ENCODE measurements around the gene TDRD5.

DNA sequence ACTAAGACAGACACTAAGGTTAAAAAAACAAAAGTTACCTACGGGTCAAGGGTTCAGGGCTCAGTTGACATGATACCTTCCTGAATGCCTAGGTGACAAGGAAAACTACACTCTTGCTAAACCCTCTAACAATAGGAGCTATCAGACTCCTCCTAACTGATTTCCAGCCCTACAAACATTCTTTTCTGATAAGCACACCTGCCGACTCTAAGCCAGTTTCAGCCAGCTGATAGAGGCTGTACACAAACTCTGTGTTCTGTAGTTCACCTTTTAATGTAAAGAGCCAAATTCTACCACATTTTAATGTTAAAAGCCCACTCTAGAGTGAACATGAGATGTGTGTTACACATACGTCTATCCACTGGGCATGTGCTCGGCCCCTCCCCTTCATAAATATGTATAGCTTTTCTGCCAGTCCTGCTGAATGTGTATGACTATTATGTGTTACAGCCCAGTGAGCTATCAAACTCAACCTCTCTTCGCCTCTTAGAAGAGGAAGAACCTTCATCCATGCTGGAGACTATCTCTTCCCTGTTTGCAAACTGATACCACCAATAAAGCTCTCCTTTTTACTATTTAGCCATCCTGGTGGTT lies 111.4 kb downstream of the TDRD5 start:
- no peak for TF ChIP-seq TOX (CRISPR knock-in tag; IDR thresholded peaks at IDR 0.05; ENCODE audit: borderline replicate concordance)
- TF ChIP-seq, protein P1, sequence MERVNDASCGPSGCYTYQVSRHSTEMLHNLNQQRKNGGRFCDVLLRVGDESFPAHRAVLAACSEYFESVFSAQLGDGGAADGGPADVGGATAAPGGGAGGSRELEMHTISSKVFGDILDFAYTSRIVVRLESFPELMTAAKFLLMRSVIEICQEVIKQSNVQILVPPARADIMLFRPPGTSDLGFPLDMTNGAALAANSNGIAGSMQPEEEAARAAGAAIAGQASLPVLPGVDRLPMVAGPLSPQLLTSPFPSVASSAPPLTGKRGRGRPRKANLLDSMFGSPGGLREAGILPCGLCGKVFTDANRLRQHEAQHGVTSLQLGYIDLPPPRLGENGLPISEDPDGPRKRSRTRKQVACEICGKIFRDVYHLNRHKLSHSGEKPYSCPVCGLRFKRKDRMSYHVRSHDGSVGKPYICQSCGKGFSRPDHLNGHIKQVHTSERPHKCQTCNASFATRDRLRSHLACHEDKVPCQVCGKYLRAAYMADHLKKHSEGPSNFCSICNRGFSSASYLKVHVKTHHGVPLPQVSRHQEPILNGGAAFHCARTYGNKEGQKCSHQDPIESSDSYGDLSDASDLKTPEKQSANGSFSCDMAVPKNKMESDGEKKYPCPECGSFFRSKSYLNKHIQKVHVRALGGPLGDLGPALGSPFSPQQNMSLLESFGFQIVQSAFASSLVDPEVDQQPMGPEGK (CRISPR knock-in tag; IDR thresholded peaks at IDR 0.05; ENCODE audit: borderline replicate concordance), result no peak
- TF ChIP-seq ARNTL (CRISPR knock-in tag; IDR thresholded peaks at IDR 0.05; ENCODE audit: borderline replicate concordance, low read depth), result no peak
- TF ChIP-seq, protein P2, sequence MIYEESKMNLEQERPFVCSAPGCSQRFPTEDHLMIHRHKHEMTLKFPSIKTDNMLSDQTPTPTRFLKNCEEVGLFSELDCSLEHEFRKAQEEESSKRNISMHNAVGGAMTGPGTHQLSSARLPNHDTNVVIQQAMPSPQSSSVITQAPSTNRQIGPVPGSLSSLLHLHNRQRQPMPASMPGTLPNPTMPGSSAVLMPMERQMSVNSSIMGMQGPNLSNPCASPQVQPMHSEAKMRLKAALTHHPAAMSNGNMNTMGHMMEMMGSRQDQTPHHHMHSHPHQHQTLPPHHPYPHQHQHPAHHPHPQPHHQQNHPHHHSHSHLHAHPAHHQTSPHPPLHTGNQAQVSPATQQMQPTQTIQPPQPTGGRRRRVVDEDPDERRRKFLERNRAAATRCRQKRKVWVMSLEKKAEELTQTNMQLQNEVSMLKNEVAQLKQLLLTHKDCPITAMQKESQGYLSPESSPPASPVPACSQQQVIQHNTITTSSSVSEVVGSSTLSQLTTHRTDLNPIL (CRISPR knock-in tag; IDR thresholded peaks at IDR 0.05; ENCODE audit: low read depth), result no peak
- TF ChIP-seq, protein P3, sequence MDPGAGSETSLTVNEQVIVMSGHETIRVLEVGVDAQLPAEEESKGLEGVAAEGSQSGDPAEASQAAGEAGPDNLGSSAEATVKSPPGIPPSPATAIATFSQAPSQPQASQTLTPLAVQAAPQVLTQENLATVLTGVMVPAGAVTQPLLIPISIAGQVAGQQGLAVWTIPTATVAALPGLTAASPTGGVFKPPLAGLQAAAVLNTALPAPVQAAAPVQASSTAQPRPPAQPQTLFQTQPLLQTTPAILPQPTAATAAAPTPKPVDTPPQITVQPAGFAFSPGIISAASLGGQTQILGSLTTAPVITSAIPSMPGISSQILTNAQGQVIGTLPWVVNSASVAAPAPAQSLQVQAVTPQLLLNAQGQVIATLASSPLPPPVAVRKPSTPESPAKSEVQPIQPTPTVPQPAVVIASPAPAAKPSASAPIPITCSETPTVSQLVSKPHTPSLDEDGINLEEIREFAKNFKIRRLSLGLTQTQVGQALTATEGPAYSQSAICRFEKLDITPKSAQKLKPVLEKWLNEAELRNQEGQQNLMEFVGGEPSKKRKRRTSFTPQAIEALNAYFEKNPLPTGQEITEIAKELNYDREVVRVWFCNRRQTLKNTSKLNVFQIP (CRISPR knock-in tag; IDR thresholded peaks at IDR 0.05; ENCODE audit: borderline replicate concordance, low read depth), result no peak
- TF ChIP-seq RARB (CRISPR knock-in tag; IDR thresholded peaks at IDR 0.05), result no peak
- no peak for TF ChIP-seq ZFP30 (CRISPR knock-in tag; IDR thresholded peaks at IDR 0.05)
- no peak for TF ChIP-seq GLIS3 (CRISPR knock-in tag; IDR thresholded peaks at IDR 0.05)
- no peak for TF ChIP-seq BACH2 (CRISPR knock-in tag; IDR thresholded peaks at IDR 0.05; ENCODE audit: borderline replicate concordance)
- TF ChIP-seq ZFP3 (CRISPR knock-in tag; IDR thresholded peaks at IDR 0.05), result no peak
- no peak for TF ChIP-seq SNAI2 (CRISPR knock-in tag; IDR thresholded peaks at IDR 0.05)
- TF ChIP-seq ZNF8 (CRISPR knock-in tag; IDR thresholded peaks at IDR 0.05), result no peak
- no peak for TF ChIP-seq TCF4 (CRISPR knock-in tag; IDR thresholded peaks at IDR 0.05; ENCODE audit: borderline replicate concordance)

Data from SK-N-SH treated with all-trans-retinoic acid at 6 μM for 48 hours (cell line).